ES-I3 (cell line): ENCODE results near the gene ZBTB32.
A peak's percentile ranks its signal among the peaks of the same experiment; 100 is the strongest.

Experiments used
- H3K36me3 ChIP-seq: 2 replicates; pipeline ENCODE4 v1.6.1; 2013; ENCODE audit warnings: mild to moderate bottlenecking, low read length, control low read depth, moderate library complexity; ENCODE audit not compliant: insufficient read depth
- H3K4me1 ChIP-seq: 2 replicates; pipeline ENCODE4 v1.6.1; 2013; ENCODE audit warnings: mild to moderate bottlenecking, control low read depth, low read length; ENCODE audit not compliant: insufficient read depth
- H3K9ac ChIP-seq: 2 replicates; pipeline ENCODE4 v1.6.1; 2013; ENCODE audit warnings: low read depth, mild to moderate bottlenecking, low read length, moderate library complexity
- H3K9me3 ChIP-seq: 2 replicates; pipeline ENCODE4 v1.6.1; 2013; ENCODE audit warnings: mild to moderate bottlenecking, low read length, moderate library complexity; ENCODE audit not compliant: control insufficient read depth, insufficient read depth

Gene ZBTB32

GRCh38 chr19:35742121-35742724 is 37.9 kb downstream of the ZBTB32 start, which contains the start of gene IGFLR1:
Gene IGFLR1 (minus strand): TSS chr19:35742452. CDS start chr19:35741180, 1,272 bp downstream.
- Histone ChIP-seq H3K36me3 (no peaks in the 10 kb centered on the region), H3K9me3 (peaks cover 3% of the 10 kb centered on the region; the same call in 1 of the 2 replicates), H3K9ac (peak within 1 kb of the TSS; percentile 79; the same call in 1 of the 2 replicates), H3K4me1 (no peaks in the 10 kb centered on the region)

GRCh38 chr19:35743640-35744429 is 39.5 kb downstream of the ZBTB32 start:
- Histone ChIP-seq H3K36me3 (no peaks in the 10 kb centered on the region), H3K9me3 (peaks cover 3% of the 10 kb centered on the region; the same call in 1 of the 2 replicates), H3K4me1 (no peaks in the 10 kb centered on the region), H3K9ac (peak overlapping the region; percentile 96)

DNA sequence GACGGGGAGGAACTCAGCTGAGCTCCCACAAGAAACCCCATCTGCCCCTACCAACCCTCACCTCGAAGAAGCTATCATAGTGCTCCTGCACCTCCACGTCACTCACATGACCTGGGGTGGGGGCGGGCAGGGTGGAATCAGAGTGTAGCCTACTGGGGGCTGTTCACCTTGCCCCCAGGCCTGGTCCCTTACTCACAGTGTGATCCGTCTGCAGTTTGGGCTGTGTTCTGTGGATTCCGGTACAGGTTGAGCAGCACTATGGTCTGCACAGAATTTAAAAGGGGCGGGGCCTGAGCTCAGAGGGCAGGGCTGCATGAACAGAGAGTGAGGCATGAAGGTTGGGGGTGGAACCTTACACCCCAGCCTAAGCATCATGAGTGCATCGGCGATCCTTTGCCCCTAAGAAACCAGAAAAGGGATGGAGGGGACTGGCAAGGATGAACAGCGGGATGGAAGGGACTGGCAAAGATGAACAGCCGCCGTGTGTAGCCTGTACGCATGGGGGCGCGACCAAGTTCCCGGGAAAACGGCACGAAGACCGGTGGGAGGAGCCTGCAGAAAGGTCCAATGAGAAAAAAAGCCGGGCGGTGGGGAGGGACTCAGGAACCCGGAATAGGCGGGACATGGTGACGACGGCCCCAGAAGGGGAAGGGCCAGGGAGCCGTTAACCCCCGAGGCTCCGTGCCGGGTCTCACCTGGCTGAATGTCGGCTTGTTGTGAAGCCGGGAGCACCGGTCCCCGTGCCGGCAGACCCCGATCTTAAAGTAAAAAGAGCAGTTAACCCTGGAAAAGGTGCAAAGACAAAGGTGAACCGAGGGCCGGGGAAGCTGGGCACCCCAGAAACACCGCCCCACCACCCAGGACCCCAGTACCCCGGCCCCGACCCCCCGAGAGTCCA is 40.3 kb downstream of the ZBTB32 start:
- Histone ChIP-seq H3K9me3 (peaks cover 3% of the 10 kb centered on the region; the same call in 1 of the 2 replicates), H3K36me3 (no peaks in the 10 kb centered on the region), H3K9ac (peak overlapping the region; percentile 96), H3K4me1 (0 out of 2 replicates have a peak, but pooled peaks cover 3% of the 10 kb centered on the region)

DNA sequence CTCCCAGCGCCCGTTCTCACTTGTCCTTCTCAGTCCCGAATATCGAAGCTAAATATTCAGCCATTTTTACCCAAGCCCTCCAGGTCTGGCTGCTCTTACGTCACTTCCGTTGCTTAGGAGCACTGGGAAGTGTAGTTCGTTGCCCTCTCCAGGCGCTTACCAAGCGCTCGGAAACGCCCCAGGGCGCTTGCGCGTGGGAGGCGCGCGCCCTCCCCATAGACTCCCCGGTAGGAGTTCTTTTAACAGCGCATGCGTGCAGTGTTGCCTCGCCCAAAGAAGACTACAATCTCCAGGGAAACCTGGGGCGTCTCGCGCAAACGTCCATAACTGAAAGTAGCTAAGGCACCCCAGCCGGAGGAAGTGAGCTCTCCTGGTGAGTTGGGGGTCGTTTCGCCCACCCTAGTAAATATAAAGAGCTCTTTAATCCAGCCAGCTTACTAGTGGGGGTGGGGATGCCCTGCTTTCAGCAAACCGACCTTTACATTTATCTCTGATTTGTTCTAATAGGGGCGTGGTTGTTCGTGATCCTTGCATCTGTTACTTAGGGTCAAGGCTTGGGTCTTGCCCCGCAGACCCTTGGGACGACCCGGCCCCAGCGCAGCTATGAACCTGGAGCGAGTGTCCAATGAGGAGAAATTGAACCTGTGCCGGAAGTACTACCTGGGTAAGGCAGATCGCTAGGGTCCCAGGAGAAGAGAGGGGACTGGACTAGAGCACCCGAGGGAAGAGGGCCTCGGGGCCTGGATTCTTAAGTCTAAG is 41.1 kb downstream of the ZBTB32 start, which contains the start of the genes PSENEN and U2AF1L4:
Gene PSENEN (plus strand): TSS at position 324 of the 759 bp plus-strand sequence. CDS start 280 bp downstream, at position 604.
Gene U2AF1L4 (minus strand): TSS at position 91 of the 759 bp plus-strand sequence. CDS start 27 bp downstream, at position 64.
- peaks cover 3% of the 10 kb centered on the region; the same call in 1 of the 2 replicates for H3K9me3 ChIP-seq
- H3K9ac ChIP-seq: peak within 1 kb of the TSS; percentile 96
- H3K36me3 ChIP-seq: no peaks in the 10 kb centered on the region

DNA sequence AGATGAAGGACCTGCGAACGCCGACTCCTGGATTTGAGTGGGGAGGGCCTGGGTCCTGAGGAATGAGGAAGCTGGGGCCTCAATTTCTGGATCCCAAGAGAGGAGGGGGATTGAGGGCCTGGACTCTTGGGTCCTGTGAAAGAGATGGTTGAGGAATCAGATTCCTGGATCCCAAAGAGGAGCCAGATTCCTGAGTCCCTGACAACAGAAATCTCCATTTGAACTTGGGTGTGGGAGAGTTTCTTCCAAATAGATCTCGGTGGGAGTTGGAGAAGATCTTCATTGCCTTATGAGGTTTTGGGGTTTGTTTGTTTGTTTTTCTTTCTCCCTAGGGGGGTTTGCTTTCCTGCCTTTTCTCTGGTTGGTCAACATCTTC is 41.7 kb downstream of the ZBTB32 start:
- Histone ChIP-seq H3K4me1 (0 out of 2 replicates have a peak, but pooled peaks cover 3% of the 10 kb centered on the region), H3K36me3 (no peaks in the 10 kb centered on the region), H3K9ac (peak overlapping the region; percentile 96), H3K9me3 (peaks cover 3% of the 10 kb centered on the region; the same call in 1 of the 2 replicates)

More for the DNA sequence above, 41.1 kb downstream of the ZBTB32 start, which contains the start of the genes PSENEN and U2AF1L4:
- H3K4me1 ChIP-seq: 0 out of 2 replicates have a peak, but pooled peaks cover 3% of the 10 kb centered on the region

GRCh38 chr19:35746531-35746930 is 42.2 kb downstream of the ZBTB32 start:
- H3K9ac ChIP-seq: peak overlapping the region; percentile 96; the same call in 1 of the 2 replicates
- H3K36me3 ChIP-seq: no peaks in the 10 kb centered on the region
- 0 out of 2 replicates have a peak, but pooled peaks cover 3% of the 10 kb centered on the region for H3K4me1 ChIP-seq
- peaks cover 3% of the 10 kb centered on the region; the same call in 1 of the 2 replicates for H3K9me3 ChIP-seq

- Histone ChIP-seq H3K9ac (peak within 1 kb of the TSS; percentile 69), H3K36me3 (no peaks in the 10 kb centered on the region), H3K4me1 (0 out of 2 replicates have a peak, but pooled peaks cover 3% of the 10 kb centered on the region), H3K9me3 (peaks cover 3% of the 10 kb centered on the region; the same call in 1 of the 2 replicates)
Observed at GRCh38 chr19:35748106-35749020, 44.0 kb downstream of the ZBTB32 start, which contains the start of gene LIN37. Gene LIN37 (plus strand): TSS chr19:35748576. CDS start chr19:35748725, 149 bp downstream.

DNA sequence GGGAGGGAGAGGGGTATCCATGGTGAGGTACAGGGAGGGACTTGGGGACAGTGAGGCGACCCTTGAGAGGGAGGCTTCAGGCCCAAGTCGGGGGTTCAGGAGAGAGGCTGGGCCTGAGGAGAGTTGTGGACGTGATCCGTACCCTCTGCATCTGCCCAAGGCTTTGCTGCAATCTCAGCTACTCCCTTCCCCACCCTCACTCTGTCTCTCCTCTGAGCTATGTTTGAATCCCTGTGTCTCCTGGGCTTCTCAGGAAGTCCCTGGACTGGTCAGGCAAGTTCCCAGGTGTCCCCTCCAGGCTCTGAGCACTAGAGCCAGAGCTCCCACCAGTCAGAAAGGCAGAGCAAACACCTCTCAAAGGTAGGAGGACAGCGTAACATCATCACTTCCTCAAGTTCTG is 45.8 kb downstream of the ZBTB32 start:
- H3K9ac ChIP-seq: no peak overlapping the region
- H3K9me3 ChIP-seq: no peaks in the 10 kb centered on the region
- H3K36me3 ChIP-seq: no peaks in the 10 kb centered on the region
- H3K4me1 ChIP-seq: 0 out of 2 replicates have a peak, but pooled peaks cover 5% of the 10 kb centered on the region

DNA sequence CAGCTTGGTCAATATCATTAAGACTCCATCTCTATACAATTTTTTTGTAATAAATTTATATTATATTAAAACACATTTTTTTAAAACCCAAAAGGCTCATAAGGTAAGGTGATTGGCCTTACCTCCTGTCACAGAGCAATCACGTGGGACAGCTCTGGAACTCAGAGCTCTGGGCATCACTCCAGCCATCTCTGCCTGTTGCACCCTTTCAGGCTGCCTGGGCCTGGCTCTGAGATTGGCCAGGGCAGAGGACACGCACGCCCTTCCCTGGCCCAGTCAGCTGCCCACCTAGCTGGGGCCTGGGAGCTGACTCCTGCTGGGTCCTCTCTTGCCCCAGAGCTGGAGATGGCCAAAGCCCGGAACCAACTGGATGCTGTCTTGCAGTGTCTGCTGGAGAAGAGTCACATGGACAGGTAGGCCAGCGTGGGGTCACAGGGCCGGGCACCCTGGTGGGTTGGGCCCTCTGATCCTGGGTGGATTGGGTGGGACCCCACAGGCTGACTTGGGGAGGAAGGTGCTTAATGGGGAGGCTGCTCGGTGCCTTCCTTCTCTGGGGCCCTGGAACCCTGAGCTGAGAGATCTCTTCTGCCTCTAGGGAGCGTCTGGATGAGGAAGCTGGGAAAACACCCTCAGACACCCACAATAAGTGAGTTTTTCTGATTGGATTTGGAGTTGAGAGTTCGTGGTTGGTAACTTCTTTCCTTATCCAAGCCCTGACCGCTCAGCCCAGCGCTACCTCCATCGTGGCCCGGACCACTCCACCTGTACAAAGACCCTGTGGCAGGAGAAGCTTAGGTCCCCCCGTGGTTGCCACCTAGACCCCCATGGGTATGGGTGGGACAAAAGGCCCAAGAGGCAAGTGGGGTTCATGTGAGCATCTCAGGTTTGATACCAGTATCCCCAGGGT is 47.7 kb downstream of the ZBTB32 start:
- H3K9me3 ChIP-seq: no peaks in the 10 kb centered on the region
- no peaks in the 10 kb centered on the region for H3K36me3 ChIP-seq
- 0 out of 2 replicates have a peak, but pooled peaks cover 6% of the 10 kb centered on the region for H3K4me1 ChIP-seq
- H3K9ac ChIP-seq: no peak overlapping the region

- Histone ChIP-seq H3K4me1 (0 out of 2 replicates have a peak, but pooled peaks cover 6% of the 10 kb centered on the region), H3K9me3 (no peaks in the 10 kb centered on the region), H3K9ac (no peak overlapping the region), H3K36me3 (no peaks in the 10 kb centered on the region)
Observed at GRCh38 chr19:35752746-35753350, 48.5 kb downstream of the ZBTB32 start.
